Gastroesophageal sphincter (tissue), 4 donors: ENCODE data around the gene BCL11A. TPM values are rescaled to one million over a fixed set of nuclear protein-coding genes. Genes with fewer than 3 reads are reported as not detected.

ENCODE experiments used
- ATAC-seq: fragments of 150-250 bp; one replicate; pipeline ENCODE4 v1.9.1; 2016; ENCODE audit warnings: mild to moderate bottlenecking, moderate library complexity
- H3K27ac ChIP-seq, 4 donors: fragments of 200-600 bp; sonication (generic) in 3 of 4; 1 replicate in 3 of 4; 2 replicates in 1 of 4; pipeline ENCODE4 v1.5.1; 2016 to 2019
- H3K27me3 ChIP-seq: fragments of 200-600 bp; sonication (generic); one replicate; pipeline ENCODE4 v1.5.1; 2019
- H3K36me3 ChIP-seq, 2 donors: fragments of 200-600 bp; sonication (generic); one replicate each; pipeline ENCODE4 v1.5.1; 2019; ENCODE audit warnings: control low read depth in 1 of 2
- H3K4me1 ChIP-seq, 3 donors: fragments of 200-600 bp; sonication (generic); 1 replicate in 2 of 3; 2 replicates in 1 of 3; pipeline ENCODE4 v1.5.1; 2016 to 2019; ENCODE audit warnings: control low read depth in 2 of 3
- H3K4me3 ChIP-seq, 2 donors: fragments of 200-600 bp; sonication (generic); one replicate each; pipeline ENCODE4 v1.5.1; 2019; ENCODE audit warnings: mild to moderate bottlenecking in 1 of 2, moderate library complexity in 1 of 2
- H3K9me3 ChIP-seq, 3 donors: fragments of 200-600 bp; sonication (generic); one replicate each; pipeline ENCODE4 v1.5.1; 2017 to 2019; ENCODE audit warnings: control low read depth in 2 of 3
- CTCF ChIP-seq, 4 experiments: fragments of 200-600 bp in 2 of 4; fragments of 450-650 bp in 2 of 4; sonication (generic) in 1 of 4; IDR thresholded peaks; one replicate each; pipeline ENCODE4 v1.5.1; 2017 to 2019; ENCODE audit warnings: antibody characterized with exemption in 4 of 4, mild to moderate bottlenecking in 2 of 4, moderate library complexity in 2 of 4
- EP300 ChIP-seq: sonication (generic); formaldehyde crosslinking; IDR thresholded peaks from one replicate; pipeline ENCODE4 v1.6.1; 2017; ENCODE audit warnings: antibody characterized with exemption, mild to moderate bottlenecking
- POLR2A ChIP-seq, 2 donors: fragments of 450-650 bp; IDR thresholded peaks; one replicate each; pipeline ENCODE4 v1.6.1; 2017; ENCODE audit warnings: antibody characterized with exemption in 2 of 2, mild to moderate bottlenecking in 2 of 2, moderate library complexity in 1 of 2
- POLR2AphosphoS5 ChIP-seq: sonication (generic); formaldehyde crosslinking; IDR thresholded peaks from one replicate; pipeline ENCODE4 v1.6.1; 2017; ENCODE audit warnings: antibody characterized with exemption
- WGBS, 2 donors: methylation state at CpG; one replicate each; pipeline ENCODE4 v1.1.5; 2018; ENCODE audit warnings: low coverage in 1 of 2; 5-methylcytosine and 5-hydroxymethylcytosine counted together
- total RNA-seq, 4 donors: library from RNA; depleted of rRNA; stranded (reverse); fragments of >200 nt; gene quantifications; one replicate each; pipeline ENCODE4 v1.1.0, GENCODE V29; 2016

Gene BCL11A
- total RNA-seq, 4 donors from 2014 or later = 3.6 to 10.6 (median 8.1) TPM

- no peaks in the 10 kb centered on the region for H3K36me3 ChIP-seq
- H3K27me3 ChIP-seq = no peaks in the 10 kb centered on the region
- no peak overlapping the region for H3K4me3 ChIP-seq
- no peak for ATAC-seq
- no peaks in the 10 kb centered on the region for H3K4me1 ChIP-seq
- H3K27ac ChIP-seq = no peak overlapping the region
- 88% methylated on average over 3 of the region's 4 CpGs; no CpG with 5 or more reads in 1 of the 2 donors for WGBS, 2 donors
- H3K9me3 ChIP-seq = no peaks in the 10 kb centered on the region
- no peak for TF ChIP-seq POLR2AphosphoS5
- TF ChIP-seq EP300 = no peak
- TF ChIP-seq CTCF (IDR thresholded peaks at IDR 0.05) = no peak
- TF ChIP-seq POLR2A (IDR thresholded peaks at IDR 0.05) = no peak
These were observed 39.5 kb downstream of the BCL11A start for GRCh38 chr2:60513996-60514395.

- WGBS, 2 donors = 100% methylated on average over 1 of the region's 5 CpGs; no CpG with 5 or more reads in 1 of the 2 donors
- H3K27ac ChIP-seq = no peak overlapping the region
- no peak for ATAC-seq
- H3K9me3 ChIP-seq = no peaks in the 10 kb centered on the region
- H3K4me3 ChIP-seq = no peak overlapping the region
- no peaks in the 10 kb centered on the region for H3K27me3 ChIP-seq
- TF ChIP-seq POLR2AphosphoS5 (no peak), CTCF (IDR thresholded peaks at IDR 0.05) (no peak), POLR2A (IDR thresholded peaks at IDR 0.05) (no peak), EP300 (no peak)
- no peaks in the 10 kb centered on the region for H3K36me3 ChIP-seq
- H3K4me1 ChIP-seq = peaks cover 0 to 5% (median 0%) of the 10 kb centered on the region in 3 donors
These were observed 40.3 kb downstream of the BCL11A start for GRCh38 chr2:60513191-60513590.

- H3K9me3 ChIP-seq = no peaks in the 10 kb centered on the region
- H3K27ac ChIP-seq = no peak overlapping the region
- H3K4me3 ChIP-seq = no peak overlapping the region
- ATAC-seq = no peak
- 76 to 88% methylated on average over 2 to 6 of the region's 6 CpGs for WGBS, 2 donors
- H3K4me1 ChIP-seq = peaks cover 0 to 5% (median 0%) of the 10 kb centered on the region in 3 donors
- no peaks in the 10 kb centered on the region for H3K27me3 ChIP-seq
- TF ChIP-seq EP300 (no peak), CTCF (IDR thresholded peaks at IDR 0.05) (no peak), POLR2AphosphoS5 (no peak), POLR2A (IDR thresholded peaks at IDR 0.05) (no peak)
- no peaks in the 10 kb centered on the region for H3K36me3 ChIP-seq
These were observed 40.8 kb downstream of the BCL11A start for GRCh38 chr2:60512641-60513040.

GRCh38 chr2:60512062-60512622, 41.3 kb downstream of the BCL11A start:
- Histone ChIP-seq H3K4me1 (peaks cover 0 to 5% (median 0%) of the 10 kb centered on the region in 3 donors), H3K9me3 (no peaks in the 10 kb centered on the region), H3K27ac (no peak overlapping the region), H3K4me3 (no peak overlapping the region), H3K36me3 (no peaks in the 10 kb centered on the region), H3K27me3 (no peaks in the 10 kb centered on the region)
- 89% methylated on average over 2 of the region's 4 CpGs; no CpG with 5 or more reads in 1 of the 2 donors for WGBS, 2 donors
- TF ChIP-seq CTCF (IDR thresholded peaks at IDR 0.05) (no peak), POLR2AphosphoS5 (no peak), POLR2A (IDR thresholded peaks at IDR 0.05) (no peak), EP300 (no peak)
- ATAC-seq = no peak

GRCh38 chr2:60510713-60511112, 42.7 kb downstream of the BCL11A start:
- Histone ChIP-seq H3K36me3 (no peaks in the 10 kb centered on the region), H3K4me1 (peaks cover 0 to 5% (median 0%) of the 10 kb centered on the region in 3 donors), H3K9me3 (no peaks in the 10 kb centered on the region), H3K4me3 (no peak overlapping the region), H3K27ac (no peak overlapping the region), H3K27me3 (no peaks in the 10 kb centered on the region)
- TF ChIP-seq POLR2AphosphoS5 = no peak
- TF ChIP-seq CTCF (IDR thresholded peaks at IDR 0.05) = no peak
- TF ChIP-seq EP300 = no peak
- no peak for TF ChIP-seq POLR2A (IDR thresholded peaks at IDR 0.05)
- WGBS, 2 donors = 72 to 100% methylated on average over 1 to 2 of the region's 2 CpGs
- ATAC-seq = no peak
